ENCODE measurements around the gene PDE6B.

DNA sequence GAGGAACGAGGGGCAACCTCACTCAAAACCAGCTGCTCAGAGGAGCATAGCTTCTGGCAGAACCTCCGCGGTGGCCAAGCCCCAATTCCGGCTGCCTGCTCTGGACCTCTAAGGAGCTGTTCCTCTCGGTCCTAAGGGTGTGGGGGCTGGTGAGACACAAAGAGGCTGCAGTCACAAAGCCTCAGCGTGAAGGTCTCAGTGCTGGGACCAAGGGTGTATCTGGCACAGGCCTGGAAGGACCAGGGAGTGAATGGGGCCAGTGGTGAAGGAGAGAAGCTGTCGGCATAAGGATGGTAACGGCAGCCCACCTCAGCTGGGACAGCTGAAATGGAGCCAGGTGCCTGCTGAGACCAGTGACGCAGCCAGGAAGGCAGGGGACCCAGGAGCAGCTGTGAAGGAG is 5.3 kb downstream of the PDE6B start:
- TF ChIP-seq POLR2AphosphoS5 (IDR thresholded peaks at IDR 0.05) = no peak
- TF ChIP-seq, protein P1, sequence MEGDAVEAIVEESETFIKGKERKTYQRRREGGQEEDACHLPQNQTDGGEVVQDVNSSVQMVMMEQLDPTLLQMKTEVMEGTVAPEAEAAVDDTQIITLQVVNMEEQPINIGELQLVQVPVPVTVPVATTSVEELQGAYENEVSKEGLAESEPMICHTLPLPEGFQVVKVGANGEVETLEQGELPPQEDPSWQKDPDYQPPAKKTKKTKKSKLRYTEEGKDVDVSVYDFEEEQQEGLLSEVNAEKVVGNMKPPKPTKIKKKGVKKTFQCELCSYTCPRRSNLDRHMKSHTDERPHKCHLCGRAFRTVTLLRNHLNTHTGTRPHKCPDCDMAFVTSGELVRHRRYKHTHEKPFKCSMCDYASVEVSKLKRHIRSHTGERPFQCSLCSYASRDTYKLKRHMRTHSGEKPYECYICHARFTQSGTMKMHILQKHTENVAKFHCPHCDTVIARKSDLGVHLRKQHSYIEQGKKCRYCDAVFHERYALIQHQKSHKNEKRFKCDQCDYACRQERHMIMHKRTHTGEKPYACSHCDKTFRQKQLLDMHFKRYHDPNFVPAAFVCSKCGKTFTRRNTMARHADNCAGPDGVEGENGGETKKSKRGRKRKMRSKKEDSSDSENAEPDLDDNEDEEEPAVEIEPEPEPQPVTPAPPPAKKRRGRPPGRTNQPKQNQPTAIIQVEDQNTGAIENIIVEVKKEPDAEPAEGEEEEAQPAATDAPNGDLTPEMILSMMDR (IDR thresholded peaks at IDR 0.05) = no peak
